Right ventricle myocardium inferior (tissue), 1 donor: ENCODE measurements around the gene PPP1R3D. TPM values are rescaled to one million over a fixed set of nuclear protein-coding genes. Genes with fewer than 3 reads are reported as not detected.
"Not testable (repeated sequence)": the region's sequence is repeated elsewhere in the genome, so short reads cannot be mapped to it uniquely, and the experiment has no call there.

Source experiments
- ATAC-seq: fragments of 200-7000 bp; cut with Tn5 transposase; one replicate; pipeline ENCODE4 v1.9.1; 2020; ENCODE audit warnings: mild to moderate bottlenecking, moderate library complexity
- DNase-seq: peaks from one replicate; pipeline ENCODE4 v3.0.0; 2021; ENCODE audit errors: missing footprints
- intact Hi-C: fragments of 100-400 bp; cut with DNase I; formaldehyde crosslinking; loops from one replicate; pipeline ENCODE4 v1.11.0; 2022
- total RNA-seq: library from RNA; stranded (reverse); fragmentation: NEBNext Ultra II Directional; extraction: Animal tissue kit (Norgen Biotek cat#: 25700); gene quantifications from one replicate; pipeline ENCODE4 v1.2.1, GENCODE V29; 2021
- donor health status: DM: no; HTN: yes; CAD: no; lungs with severe emphysema.

PPP1R3D gene
- total RNA-seq, 1 donor from 2014 or later, result 13.2 TPM

GRCh38 chr20:59933849-59934585, 6.1 kb downstream of the PPP1R3D start:
- ATAC-seq (peak; percentile 92), DNase-seq (peak; percentile 92)
- intact Hi-C loops, result loop anchor here (10.0 kb wide), 1 partner anchor 149 kb away; no protein-coding TSS in a partner anchor

- ATAC-seq, result peak; percentile 72
- no peak for DNase-seq
- intact Hi-C loops, result loop anchor here (10.0 kb wide), 1 partner anchor 149 kb away; no protein-coding TSS in a partner anchor
Observed at GRCh38 chr20:59933296-59933848, 6.7 kb downstream of the PPP1R3D start, which contains the start of gene SYCP2. Gene SYCP2 (minus strand): TSS chr20:59933637. CDS start chr20:59922413, 11,224 bp downstream.

- ATAC-seq, result no peak
- DNase-seq, result no peak
- intact Hi-C loops, result loop anchor here (10.0 kb wide), 1 partner anchor 148 kb away; no protein-coding TSS in a partner anchor
Observed at GRCh38 chr20:59932616-59933295, 7.3 kb downstream of the PPP1R3D start.

- ATAC-seq, result no peak
- intact Hi-C loops, result loop anchor here (10.0 kb wide), 1 partner anchor 147 kb away; no protein-coding TSS in a partner anchor
- no peak for DNase-seq
Observed at GRCh38 chr20:59931511-59932312, 8.4 kb downstream of the PPP1R3D start.

GRCh38 chr20:59925899-59926298, 14.2 kb downstream of the PPP1R3D start:
- intact Hi-C loops, result no loop called here
- DNase-seq (no peak), ATAC-seq (no peak)

GRCh38 chr20:59925359-59925758, 14.7 kb downstream of the PPP1R3D start:
- DNase-seq (no peak), ATAC-seq (no peak)
- intact Hi-C loops, result no loop called here

GRCh38 chr20:59923514-59923913, 16.6 kb downstream of the PPP1R3D start:
- ATAC-seq (no peak), DNase-seq (no peak)
- intact Hi-C loops, result no loop called here

- no peak for DNase-seq
- intact Hi-C loops, result no loop called here
- no peak for ATAC-seq
Observed at GRCh38 chr20:59920944-59921343, 19.2 kb downstream of the PPP1R3D start.

- DNase-seq (no peak), ATAC-seq (no peak)
- intact Hi-C loops, result no loop called here
Observed at GRCh38 chr20:59912609-59913008, 27.5 kb downstream of the PPP1R3D start.

GRCh38 chr20:59911041-59911440, 29.1 kb downstream of the PPP1R3D start:
- DNase-seq (no peak), ATAC-seq (no peak)
- intact Hi-C loops, result no loop called here

- DNase-seq (no peak), ATAC-seq (no peak)
- intact Hi-C loops, result no loop called here
Observed at GRCh38 chr20:59908855-59909254, 31.2 kb downstream of the PPP1R3D start.

DNA sequence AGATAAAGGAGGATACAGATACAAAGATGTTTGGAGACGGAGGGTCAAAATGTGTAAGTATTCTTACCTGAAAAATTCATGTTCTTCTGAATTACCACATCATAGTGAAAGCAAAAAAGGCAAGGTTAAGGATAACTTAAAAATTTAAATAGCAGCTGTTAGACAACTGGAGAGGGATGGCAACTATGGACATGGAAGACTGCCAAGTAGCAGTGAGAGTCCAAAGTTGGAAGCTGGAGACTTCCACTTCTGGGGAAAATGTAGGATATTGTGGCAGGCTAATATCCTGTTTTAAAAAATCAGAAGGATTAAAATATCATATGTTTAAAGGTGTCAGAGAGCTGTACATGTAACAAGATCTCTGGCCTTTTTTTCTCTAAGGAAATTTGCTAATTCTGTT, 36.5 kb downstream of the PPP1R3D start:
- DNase-seq (no peak), ATAC-seq (no peak)
- intact Hi-C loops, result no loop called here

- ATAC-seq (no peak), DNase-seq (no peak)
- intact Hi-C loops, result no loop called here
Observed at GRCh38 chr20:59902470-59902869, 37.6 kb downstream of the PPP1R3D start.

DNA sequence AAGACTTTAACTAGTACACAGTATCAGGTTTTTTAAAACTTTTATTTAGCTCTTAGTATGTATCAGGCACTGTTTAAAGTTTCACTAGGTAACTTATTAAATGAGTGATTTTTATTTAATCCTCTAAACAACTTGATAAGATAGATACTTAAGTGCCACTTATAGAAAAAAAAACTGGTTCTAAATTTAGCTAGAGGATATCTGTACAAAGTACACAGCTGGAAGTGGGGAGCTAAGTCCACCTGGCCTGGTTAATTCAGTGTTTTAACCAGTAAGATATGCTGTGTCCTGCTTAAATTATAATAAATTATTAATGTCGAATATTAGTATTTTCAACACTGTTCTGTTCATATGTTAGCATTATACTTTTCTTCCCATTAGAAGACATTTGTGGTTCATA, 44.2 kb downstream of the PPP1R3D start:
- intact Hi-C loops, result no loop called here
- no peak for ATAC-seq
- DNase-seq, result no peak

DNA sequence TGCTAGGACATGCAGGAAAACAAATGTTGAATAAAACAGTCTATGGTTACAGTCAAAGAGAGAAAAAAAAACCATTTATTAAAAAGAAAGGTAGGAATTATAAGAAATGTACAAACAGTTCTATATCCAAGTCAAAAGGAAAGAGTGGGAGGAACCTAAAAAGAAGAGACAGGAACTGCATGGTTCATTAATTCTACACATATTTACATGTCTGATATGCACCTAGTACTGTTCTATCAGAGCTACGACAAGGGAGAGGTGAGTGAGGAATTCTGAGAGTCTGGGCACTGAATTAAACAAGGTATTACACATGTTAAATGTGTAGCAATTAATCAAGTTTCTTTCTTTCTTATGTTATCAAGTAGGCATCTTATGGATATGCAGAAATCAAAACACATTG, 48.5 kb downstream of the PPP1R3D start:
- intact Hi-C loops, result no loop called here
- DNase-seq (no peak), ATAC-seq (no peak)

GRCh38 chr20:59890035-59890434, 50.1 kb downstream of the PPP1R3D start:
- intact Hi-C loops, ATAC-seq, DNase-seq: not testable (repeated sequence)

DNA sequence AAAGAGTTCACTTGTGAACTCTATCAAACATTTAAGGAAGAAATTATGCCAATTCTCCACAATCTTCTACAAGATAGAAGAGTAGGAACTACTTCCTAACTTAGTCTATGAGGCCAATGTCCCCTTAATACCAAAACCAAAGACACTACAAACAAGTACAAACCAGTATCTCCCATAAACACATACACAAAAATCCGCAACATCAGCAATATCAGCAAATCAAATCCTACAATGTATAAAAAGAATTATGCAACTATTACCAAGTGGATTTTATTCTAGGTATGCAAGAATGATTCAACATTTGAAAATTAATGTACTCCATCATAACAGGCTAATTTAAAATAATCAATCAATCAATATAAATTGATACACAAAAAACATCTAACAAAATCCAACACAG, 52.1 kb downstream of the PPP1R3D start:
- DNase-seq, result no peak
- ATAC-seq, result no peak
- intact Hi-C loops, result no loop called here
